Hindlimb muscle (tissue), 1 donor: ENCODE measurements around the gene IP6K1. TPM values are rescaled to one million over a fixed set of nuclear protein-coding genes. Genes with fewer than 3 reads are reported as not detected.
A peak's percentile ranks its signal among the peaks of the same experiment; 100 is the strongest.
"Not testable (repeated sequence)": the region's sequence is repeated elsewhere in the genome, so short reads cannot be mapped to it uniquely, and the experiment has no call there.

Source experiments
- DNase-seq: peaks from one replicate; pipeline ENCODE4 v3.0.0-alpha.2; 2013
- polyA plus RNA-seq: library from polyadenylated mRNA; unstranded; fragments of 120-200 nt; gene quantifications from one replicate; pipeline ENCODE4 v1.2.1, GENCODE V29; 2013; ENCODE audit not compliant: insufficient read length

Gene IP6K1
- polyA plus RNA-seq, 1 donor = 22.7 TPM

DNA sequence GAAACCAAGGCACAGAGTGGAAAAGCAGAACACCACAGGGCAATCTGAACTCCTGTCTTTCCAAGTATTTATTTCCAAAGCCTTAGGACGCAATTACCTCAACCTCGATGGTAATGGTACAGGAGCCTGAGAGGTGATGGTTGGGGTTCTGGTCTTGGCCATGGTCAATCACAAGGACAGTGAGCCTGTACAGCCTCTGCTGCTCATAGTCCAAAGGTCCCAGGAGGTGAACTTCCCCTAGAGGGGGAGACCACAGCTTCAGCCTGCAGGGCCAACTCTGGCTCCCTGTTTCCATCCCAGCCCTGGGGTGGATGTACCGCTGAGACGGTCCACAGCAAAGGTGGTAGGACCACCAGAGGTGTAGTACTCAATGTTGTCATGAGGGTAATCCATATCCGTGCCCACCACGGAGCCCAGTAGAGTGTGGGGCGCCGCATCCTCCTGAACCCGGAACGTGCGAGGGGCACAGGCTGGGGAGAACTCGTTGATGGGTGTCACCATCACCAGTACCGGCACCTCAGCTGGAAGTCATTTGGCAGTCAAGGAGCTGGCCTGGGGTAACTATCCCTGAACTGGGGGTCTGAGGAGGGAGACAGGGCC lies 7.2 kb upstream of the IP6K1 start:
- DNase-seq = no peak

DNA sequence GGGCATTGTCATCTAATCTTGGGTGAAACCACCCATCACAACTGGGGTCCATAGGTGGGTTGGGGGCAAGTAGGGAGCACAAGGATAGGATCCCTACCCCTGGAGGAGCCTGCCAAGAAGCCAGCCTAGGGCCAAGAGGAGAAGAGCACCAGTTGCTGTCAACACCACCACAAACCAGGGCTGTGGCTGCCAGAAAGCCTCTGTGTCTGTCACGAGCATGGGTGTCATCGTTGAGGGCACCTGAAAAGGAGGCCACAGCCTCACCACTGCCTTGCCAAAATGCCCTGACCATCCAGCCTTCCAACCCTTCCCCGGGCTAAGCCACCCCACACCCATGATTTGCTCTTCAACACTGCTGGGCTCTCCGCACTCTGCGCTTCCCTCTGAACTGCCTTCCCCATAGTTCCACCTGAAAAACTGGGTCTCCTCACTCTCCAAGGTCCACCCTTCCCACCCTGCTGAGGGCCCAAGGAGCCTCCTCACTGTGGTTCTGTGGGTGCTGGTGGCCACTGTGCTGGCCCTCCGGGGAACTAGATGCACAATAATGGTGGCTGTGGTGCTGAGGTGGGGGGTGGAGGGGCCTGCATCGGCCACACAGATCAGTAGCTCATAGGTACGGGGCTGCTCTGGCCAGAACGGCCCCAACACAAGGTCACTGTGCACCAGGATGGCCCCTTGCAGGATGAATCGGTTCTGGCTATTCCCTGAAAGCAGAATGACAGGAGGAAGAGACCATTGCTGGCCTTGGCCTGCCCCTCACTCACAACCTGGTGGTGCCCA lies 6.2 kb upstream of the IP6K1 start:
- DNase-seq = no peak

DNA sequence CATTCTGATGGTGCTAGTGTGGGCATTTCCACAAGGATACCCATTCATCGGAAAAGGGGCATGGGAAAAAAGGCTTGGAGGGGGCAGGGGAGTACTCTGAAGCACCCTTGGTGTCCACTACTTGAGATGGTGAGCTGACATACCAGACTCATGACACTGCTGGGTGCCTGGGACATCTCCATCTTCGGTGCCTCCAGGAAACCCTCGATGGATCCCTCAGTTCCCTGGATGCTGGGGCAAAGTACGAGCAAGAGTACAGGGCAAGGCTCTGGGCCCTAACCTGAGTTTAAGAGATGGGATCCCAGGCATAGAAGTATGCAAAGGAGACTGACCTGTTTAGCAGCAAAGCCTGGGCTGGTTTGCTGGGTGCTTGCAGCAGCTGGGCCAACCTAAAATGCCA lies 5.2 kb upstream of the IP6K1 start:
- DNase-seq = no peak

DNA sequence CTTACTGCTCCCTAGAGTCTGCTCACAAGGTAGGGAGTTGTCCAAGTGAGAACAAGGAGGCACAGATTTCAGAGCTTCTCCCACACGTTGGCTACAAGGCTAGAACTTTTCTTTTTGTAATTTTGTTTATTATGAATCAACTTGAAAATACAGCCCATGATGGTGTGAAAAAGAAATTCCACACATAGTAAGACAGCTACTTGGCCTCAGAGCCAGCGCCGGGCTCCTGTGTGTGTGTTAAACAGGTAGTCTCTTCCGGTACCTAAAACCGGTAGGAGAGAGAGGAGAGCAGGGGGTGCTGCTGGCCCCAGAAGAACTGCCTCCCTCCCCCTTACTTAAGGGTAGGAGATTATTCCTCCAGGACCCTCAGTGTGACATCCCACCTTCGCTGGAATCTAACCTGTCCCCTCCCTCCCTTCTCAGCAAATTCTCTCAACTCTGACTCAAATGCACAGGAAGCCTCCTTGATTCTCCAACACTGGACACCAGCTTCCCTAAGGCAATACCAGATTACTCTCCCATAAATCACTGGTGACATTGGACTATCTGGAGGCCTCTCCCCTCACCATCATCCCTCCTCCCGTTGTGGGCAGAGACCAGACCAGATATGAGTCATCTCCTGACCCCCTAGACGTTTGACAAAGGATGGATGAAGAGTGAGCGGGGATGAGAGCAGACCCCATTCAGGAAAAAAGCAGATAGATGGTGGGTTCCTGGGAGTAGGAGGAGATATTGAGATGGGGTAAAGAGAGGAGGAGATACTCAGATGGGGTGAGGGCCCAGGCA lies 4.5 kb upstream of the IP6K1 start:
- DNase-seq = no peak

DNA sequence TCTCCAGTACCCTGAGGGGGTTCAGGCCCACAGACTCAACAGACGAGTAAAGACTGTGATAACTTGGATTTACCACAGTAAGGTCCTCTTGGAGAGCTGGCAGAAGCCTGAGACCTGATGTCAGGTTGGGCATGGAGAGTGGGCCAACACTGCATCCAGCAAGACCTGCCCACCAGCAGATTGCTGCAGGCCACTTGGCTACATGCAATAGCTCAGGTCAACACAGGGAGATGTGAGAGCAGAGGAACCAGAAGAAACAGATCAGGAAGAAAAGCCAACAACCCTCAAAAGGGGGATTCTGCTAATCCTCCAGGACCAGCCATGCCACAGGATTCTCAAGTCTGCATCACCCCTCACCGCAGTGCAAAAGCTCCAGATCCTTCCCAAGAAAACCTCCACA lies 1.7 kb upstream of the IP6K1 start:
- no peak for DNase-seq

DNA sequence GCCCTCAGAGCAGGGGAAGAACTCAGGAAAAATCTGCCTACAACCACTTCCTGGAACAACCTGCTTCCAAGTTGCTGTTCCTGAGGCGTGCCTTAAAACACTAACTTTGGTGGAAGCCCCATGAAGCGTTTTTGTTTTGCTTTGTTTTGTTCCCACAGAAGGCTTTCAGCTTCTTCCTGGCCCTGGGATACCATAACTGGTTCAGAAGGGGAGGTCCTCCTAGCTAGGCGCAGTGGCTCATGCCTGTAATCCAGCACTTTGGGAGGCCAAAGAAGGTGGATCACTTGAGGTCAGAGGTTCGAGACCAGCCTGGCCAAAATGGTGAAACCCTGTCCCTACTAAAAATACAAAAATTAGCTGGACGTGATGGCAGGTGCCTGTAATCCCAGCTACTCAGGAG lies 1.2 kb upstream of the IP6K1 start:
- no peak for DNase-seq

DNA sequence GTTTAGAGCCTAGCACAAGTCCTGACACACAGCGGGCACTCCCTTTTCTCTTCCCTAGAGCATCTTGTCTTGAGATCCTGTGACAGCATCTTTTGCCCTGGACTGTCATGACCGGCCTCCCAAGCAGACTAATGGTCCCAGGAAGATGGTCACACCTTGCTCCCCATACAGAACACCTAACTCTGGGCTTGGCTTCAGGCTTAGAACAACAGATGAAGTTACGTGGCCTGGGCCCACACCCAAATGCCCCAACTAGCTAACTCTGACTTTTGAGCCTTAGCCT lies 781 bp upstream of the IP6K1 start:
- DNase-seq = no peak

DNA sequence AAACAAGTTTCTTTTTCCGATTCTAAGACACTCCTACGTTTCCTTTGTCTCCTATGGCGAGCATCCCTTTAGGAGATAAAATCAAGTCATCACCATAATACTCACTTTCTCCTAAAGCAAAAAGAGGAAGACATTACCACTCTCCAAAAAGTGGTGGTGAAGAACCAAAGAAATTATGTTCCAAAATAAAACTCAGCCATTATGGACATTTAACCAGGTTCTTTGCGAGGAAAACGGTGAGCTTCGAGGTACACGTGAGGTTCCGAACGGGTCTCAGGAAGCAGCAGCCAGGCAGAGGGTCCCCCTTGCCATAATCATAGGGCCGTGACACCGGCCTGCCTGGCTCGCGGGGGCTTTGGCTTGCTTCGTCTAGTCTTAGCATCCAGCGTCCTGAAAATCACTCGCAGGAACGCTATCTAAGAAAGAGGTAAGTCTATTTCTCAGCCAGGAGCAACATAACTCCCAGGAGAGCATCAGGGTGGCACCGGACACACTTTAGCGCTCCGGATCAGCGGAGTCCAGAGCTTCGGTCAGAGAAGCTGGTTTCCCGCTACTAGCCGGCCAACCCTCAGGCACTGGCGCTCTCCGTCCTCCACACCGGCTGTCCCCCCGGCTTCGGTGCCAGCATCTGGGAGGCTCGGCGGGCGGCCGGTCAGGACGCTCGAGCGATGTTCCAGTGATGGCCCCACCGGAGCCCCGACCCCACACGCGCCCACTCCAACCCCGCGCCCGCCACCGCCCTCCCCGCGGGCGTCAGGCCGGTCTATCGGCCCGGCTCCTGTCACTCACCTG lies 581 bp downstream of the IP6K1 start:
- peak; percentile 18 for DNase-seq

DNA sequence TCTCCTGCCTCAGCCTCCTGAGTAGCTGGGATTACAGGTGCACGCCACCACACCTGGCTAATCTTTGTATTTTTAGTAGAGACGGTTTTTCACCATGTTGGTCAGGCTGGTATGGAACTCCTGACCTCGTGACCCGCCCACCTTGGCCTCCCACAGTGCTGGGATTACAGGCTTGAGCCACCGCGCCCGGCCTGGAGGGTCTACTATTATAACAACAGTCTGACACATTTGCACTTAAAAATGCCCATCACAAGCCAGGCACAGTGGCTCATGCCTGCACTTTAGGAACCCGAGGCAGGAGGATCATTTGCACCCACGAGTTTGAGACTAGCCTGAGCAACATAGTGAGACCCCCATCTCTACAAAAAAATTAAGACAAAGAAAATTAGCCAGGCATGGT lies 4.1 kb downstream of the IP6K1 start:
- DNase-seq = not testable (repeated sequence)

DNA sequence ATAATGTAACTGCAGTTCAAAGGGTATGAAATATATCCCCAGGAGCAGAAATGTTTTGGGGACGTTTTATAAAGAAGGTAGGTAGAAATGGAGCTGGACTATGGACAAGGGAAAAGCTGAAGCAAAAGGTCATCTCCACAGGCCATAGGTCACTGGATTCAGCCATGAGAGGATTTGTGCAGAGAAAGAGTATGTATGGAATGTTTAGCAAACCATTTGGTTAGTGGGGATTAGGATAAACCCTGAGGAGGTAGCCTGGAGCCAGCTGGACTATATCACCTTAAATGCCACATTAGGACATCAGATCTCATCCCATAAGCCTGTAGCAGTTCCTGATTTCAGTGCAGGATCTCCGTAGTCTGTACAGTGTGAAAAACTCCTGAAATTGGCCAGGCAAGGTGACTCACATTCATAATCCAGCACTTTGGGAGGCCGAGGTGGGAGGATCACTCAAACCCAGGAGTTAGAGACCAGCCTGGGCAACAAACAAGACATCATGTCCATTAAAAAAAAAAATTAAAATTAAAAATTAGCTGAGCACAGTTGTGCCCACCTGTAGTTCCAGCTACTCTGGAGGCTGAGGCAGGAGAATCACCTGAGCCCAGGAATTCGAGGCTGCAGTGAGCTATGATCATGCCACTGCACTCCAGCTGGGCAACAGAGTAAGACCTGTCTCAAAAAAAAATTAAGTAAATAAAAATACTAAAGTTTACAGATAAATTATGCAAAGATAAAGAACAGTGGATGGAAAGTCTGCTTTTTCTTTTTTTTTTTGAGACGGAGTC lies 4.7 kb downstream of the IP6K1 start:
- no peak for DNase-seq

DNA sequence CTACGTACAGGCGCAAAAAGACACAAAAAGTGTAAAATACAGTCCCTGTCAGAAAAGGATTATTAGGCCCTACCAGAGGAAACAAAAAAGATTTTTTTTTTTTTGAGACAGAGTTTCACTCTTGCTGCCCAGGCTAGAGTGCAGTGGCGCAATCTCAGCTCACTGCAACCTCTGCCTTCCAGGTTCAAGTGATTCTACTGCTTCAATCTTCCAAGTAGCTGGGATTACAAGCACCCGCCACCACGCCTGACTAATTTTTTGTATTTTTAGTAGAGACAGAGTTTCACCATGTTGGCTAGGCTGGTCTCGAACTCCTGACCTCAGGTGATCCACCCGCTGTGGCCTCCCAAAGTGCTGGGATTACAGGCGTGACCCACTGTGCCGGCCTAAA lies 5.4 kb downstream of the IP6K1 start:
- not testable (repeated sequence) for DNase-seq

DNA sequence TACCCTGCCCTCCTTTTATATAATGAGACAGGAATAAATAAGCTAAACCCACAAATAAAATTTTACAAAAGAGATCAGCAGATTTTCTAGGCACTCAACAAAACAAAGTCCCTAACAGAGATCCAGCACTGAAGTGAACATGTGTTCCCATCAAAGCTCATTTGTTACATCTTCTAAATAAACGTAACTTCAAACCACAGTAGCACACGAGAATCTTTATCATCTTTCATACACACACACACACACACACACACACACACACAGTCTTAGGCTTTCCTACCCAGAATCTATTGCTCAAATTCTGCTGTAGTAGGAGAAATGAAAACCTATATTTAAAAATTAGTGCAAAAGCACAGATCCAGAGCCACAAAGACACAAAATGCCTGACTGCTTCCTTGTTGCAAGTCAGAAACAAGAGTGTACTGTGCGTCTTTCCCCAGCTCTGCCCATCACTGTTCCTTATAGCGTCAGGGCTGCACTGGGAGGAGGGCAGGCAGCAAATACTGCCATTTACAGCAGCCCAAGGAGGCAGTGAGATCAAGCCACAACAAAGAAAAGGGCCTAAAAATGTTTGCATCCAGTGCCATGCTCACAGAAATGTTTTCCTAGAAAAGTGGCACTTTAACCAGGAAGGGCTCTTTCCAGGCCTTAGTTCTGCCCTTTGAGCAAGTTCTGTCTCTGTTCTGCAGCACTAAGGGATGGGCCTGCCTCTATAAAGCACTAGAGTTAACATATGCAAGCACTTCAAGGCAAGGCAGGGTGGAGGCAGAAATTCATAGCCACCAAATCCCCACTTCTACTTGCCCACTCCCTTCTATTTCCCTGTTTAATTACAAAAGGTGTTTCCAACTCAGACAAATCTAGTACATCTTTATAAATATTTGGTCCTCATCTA lies 6.0 kb downstream of the IP6K1 start:
- no peak for DNase-seq

DNA sequence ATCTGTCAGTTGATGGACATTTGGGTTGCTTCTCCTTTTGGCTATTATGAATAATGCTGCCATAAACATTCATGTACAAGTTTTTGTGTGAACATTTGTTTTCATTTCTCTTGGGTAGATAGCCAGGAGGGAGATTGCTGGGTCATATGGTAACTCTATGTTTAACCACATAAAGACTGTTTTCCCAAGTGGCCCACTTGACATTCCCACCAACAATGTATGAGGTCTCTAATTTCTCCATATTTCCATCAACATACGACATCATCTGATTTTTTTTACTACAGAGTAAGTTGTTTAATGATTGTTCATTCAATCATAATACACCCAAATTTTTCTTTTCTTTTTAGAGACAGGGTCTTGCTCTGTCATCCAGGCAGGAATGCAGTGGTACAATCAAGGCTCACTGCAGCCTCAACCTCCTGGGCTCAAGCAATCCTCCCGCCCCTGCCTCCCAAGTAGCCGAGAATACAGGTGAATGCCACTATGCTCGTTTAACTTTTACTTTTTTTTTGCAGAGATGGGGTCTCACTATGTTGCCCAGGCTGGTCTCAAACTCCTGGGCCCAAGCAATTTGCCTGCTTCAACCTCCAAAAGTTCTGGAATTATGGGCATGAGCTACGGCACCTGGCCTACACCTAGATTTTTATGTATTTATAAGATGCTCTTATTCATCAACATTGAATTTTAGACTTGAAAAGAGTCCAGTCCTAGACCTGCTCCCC lies 6.8 kb downstream of the IP6K1 start:
- DNase-seq = no peak

DNA sequence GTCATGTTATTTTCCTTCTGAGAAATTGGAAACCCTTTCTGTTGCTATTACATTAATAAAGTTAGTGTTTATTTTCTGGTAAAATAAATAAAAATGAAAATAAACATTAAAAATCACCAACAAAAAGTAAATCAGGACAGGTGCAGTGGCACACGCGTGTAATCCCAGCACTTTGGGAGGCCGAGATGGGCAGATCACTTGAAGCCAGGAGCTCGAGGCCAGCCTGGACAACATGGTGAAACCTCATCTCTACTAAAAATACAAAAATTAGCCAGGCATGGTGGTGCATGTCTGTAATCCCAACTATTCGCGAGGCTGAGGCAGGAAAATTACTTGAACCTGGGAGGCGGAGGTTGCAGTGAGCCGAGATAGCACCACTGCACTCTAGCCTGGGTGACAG lies 10.2 kb downstream of the IP6K1 start:
- DNase-seq = not testable (repeated sequence)

DNA sequence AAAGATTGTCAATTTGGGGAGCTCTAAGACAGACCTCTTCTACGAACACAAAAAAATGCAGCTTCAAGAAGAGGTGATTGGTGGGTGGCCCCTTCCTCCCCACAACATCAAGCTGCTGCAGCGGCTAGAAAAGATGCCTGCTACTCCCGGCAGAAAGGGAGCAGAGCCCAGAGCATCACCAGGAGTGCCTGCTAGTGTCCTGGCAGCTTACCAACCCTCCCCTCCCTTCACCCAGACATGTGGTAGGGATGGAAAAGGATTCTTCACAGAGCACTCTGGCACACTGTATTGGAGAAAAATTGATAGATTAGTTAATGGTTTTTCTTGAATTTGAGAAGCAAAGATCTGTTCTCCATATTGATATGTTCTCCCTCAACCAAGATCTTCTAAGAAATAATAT lies 10.8 kb downstream of the IP6K1 start:
- DNase-seq = no peak

DNA sequence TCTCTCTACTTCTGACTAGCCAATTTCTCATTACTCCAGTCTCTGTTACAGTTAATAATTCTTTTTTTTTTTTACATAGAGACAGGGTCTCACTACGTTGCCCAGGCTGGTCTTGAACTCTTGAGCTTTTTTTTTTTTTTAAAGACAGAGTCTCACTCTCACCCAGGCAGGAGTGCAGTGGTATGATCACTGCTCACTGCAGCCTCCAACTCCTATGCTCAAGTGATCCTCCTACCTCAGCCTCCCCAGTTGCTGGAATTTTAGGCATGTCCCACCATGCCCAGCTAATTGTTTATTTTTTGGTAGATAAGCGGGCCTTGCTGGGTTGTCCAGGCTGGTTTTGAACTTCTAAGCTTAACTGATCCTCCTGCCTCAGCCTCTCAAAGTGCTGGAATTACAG lies 13.6 kb downstream of the IP6K1 start:
- DNase-seq = no peak

DNA sequence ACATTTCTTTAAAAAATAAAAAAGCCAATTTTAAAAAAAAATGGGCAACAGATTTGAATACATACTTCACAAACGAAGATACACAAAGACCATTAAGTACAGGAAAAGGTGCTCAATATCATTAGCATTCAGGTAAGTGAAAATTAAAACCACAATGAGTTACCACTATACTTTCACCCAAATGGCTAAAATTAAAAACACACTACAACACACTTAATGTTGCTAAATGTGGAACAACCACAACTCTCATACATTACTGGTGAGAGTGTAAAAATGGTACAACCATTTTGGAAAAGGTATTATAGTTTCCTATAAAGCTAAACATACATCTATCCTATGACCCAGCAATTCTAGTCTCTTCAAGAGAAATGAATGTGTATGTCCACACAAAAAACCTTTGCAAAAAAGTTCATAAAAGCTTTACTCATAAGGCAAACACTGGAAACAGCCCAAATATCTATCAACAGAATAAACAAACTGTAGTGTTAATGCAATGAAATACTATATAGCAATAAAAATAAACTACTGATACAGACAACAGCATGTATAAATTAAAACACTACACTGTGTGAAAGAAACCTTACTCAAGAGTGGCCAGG lies 14.9 kb downstream of the IP6K1 start:
- DNase-seq = no peak

DNA sequence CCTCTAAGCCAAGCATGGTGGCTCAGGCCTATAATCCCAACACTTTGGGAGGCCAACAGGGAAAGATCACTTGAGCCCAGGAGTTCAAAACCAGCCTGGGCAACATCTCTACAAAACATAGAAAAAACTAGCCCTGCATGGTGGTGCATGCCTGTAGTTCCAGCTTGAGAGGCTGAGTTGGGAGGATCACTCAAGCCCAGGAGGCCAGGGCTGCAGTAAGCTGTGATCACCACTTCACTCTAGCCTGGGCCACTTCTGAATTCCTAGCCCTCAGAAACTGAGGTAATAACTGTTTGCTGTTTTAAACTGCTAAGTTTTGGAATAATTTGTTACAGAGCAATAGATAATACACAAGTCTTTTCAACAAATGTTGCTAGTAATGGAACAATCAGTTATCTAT lies 16.4 kb downstream of the IP6K1 start:
- no peak for DNase-seq

DNA sequence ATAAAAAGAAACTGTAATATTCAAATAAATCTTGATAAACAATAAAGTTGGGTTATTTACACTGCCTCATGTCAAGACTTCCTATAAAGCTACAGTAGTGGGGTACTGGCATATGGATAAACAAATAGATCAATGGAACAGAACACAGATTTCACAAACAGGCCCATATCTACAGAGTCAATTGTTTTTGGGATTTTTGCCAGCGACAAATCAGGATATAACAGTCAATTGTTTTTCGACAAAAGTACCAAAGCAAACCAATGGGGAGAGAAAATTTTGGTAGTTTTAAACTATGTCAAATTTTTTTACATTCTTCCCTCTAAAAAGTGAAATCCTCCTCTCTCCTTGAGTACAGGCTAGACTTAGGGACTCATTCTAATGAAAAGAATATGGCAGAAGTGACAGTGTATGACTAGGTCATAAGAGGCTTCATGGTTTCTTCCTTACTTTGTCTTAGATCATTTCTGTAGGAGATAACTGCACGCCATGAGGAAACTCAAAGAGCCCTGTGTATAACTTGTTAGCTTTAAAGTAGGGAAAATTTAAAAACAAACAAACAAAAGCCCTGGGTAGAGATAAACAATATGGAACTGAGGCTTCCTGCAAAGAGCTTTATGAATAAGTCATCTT lies 16.9 kb downstream of the IP6K1 start:
- no peak for DNase-seq

DNA sequence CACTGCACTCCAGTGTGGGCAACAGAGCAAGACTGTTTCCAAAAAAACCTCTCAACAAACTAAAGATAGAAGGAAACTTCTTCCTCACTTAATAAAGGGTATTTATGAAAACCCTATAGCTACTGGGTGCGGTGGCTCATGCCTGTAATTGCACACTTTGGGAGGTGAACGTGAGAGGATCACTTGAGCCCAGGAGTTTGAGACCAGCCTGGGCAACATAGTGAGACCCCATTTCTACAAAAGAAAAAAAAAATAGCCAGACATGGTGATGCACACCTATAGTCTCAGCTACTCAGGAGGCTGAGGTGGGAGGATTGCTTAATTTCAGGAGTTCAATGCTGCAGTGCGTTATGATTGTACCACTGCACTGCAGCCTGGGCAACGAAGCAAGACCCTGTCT lies 22.4 kb downstream of the IP6K1 start:
- DNase-seq = no peak
